GM12878 (cell line): ENCODE results near the gene TRMU. TPM values are rescaled to one million over a fixed set of nuclear protein-coding genes. Genes with fewer than 3 reads are reported as not detected.

Experiments used
- ATAC-seq: fragments of 200-7000 bp; cut with Tn5 transposase; 3 replicates; pipeline ENCODE4 v1.9.1; 2020; ENCODE audit warnings: mild to moderate bottlenecking, moderate library complexity
- BruUV-seq: library from RNA; stranded (reverse); fragments of 400-500 nt; replicated peaks from 2 replicates; lab custom pipeline; 2021; lab: Mats Ljungman, UMichigan
- CTCF ChIA-PET: fragments of 300-600 bp; sonication (Branson Sonifier 250); formaldehyde crosslinking; extraction: SDS; loops from one replicate; lab custom pipeline; 2021; ENCODE audit warnings: inconsistent platforms; lab: Yijun Ruan, JAX
- POLR2A ChIA-PET: fragments of 350-600 bp; formaldehyde crosslinking; extraction: SDS; loops from one replicate; lab custom pipeline; 2021; ENCODE audit warnings: inconsistent platforms; lab: Charles Lee
- RAD21 ChIA-PET: fragments of 300-600 bp; sonication (Branson Sonifier 250); formaldehyde crosslinking; loops from one replicate; lab custom pipeline; 2023; ENCODE audit warnings: antibody characterized with exemption; ENCODE audit not compliant: unreplicated experiment; lab: Charles Lee
- SMC1A ChIA-PET: fragments of 300-600 bp; sonication (Branson Sonifier 250); formaldehyde crosslinking; loops from one replicate; lab custom pipeline; 2023; ENCODE audit not compliant: unreplicated experiment, uncharacterized antibody; lab: Charles Lee
- DNase-seq: peaks from one replicate; pipeline ENCODE4 v3.0.0-alpha.2; 2011; ENCODE audit warnings: low read depth, low spot score
- FAIRE-seq: peaks from 3 replicates; lab custom pipeline; 2011; peaks lifted over from hg19 to GRCh38; lab: Jason Lieb, UNC
- H2AFZ ChIP-seq: 2 replicates; pipeline ENCODE4 v1.6.0; 2011; ENCODE audit warnings: low read depth, low read length, control low read depth; ENCODE audit not compliant: control insufficient read depth
- H3K27ac ChIP-seq: 2 replicates; pipeline ENCODE4 v1.5.1; 2011; ENCODE audit warnings: control low read depth; ENCODE audit not compliant: control insufficient read depth, insufficient read depth
- H3K27me3 ChIP-seq, 2 experiments: replicated peaks in 1 of 2; 2 replicates each; pipeline versions ENCODE4 v1.6.0 to v1.6.1; 2011; ENCODE audit warnings: low read length in 1 of 2; ENCODE audit not compliant: control insufficient read depth in 2 of 2, insufficient read depth in 2 of 2
- H3K36me3 ChIP-seq, 2 experiments: 2 replicates each; pipeline ENCODE4 v1.5.1; 2011; ENCODE audit warnings: low read length in 1 of 2; ENCODE audit not compliant: control insufficient read depth in 2 of 2, insufficient read depth in 2 of 2
- H3K4me1 ChIP-seq: 2 replicates; pipeline ENCODE4 v1.6.1; 2011; ENCODE audit warnings: mild to moderate bottlenecking, low read length, moderate library complexity, mixed read lengths; ENCODE audit not compliant: control insufficient read depth, insufficient read depth
- H3K4me2 ChIP-seq: 2 replicates; pipeline ENCODE4 v1.6.0; 2011; ENCODE audit warnings: control low read depth; ENCODE audit not compliant: control insufficient read depth, insufficient read depth
- H3K4me3 ChIP-seq: fragments of 200-600 bp; sonication (generic); 2 replicates; pipeline ENCODE4 v1.5.1; 2016
- H3K79me2 ChIP-seq: 2 replicates; pipeline ENCODE4 v1.6.0; 2011; ENCODE audit warnings: low read length; ENCODE audit not compliant: control insufficient read depth, insufficient read depth
- H3K9ac ChIP-seq: 2 replicates; pipeline ENCODE4 v1.8.0; 2011; ENCODE audit warnings: low read length, control low read depth, mixed read lengths; ENCODE audit not compliant: control insufficient read depth, insufficient read depth
- H3K9me3 ChIP-seq: replicated peaks from 3 replicates; pipeline ENCODE4 v1.5.1; 2011; ENCODE audit warnings: mild to moderate bottlenecking, low read length; ENCODE audit not compliant: control insufficient read depth, insufficient read depth
- H4K20me1 ChIP-seq: 2 replicates; pipeline ENCODE4 v1.6.0; 2011; ENCODE audit not compliant: control insufficient read depth, insufficient read depth
- ATF3 ChIP-seq: IDR thresholded peaks from 2 replicates; pipeline ENCODE4 v1.6.1; 2011; ENCODE audit warnings: low read depth, mild to moderate bottlenecking, low read length, moderate library complexity, borderline replicate concordance; ENCODE audit errors: extremely low read depth
- E2F4 ChIP-seq: IDR thresholded peaks from 2 replicates; pipeline ENCODE4 v1.6.1; 2012; ENCODE audit warnings: low read depth, low read length, improper control_type of control experiment
- E2F8 ChIP-seq: fragments of 450-650 bp; IDR thresholded peaks from 2 replicates; pipeline ENCODE4 v1.6.1; 2018; ENCODE audit warnings: mild to moderate bottlenecking, low read depth, moderate library complexity; ENCODE audit not compliant: partially characterized antibody
- IRF3 ChIP-seq: fragments of 450-650 bp; IDR thresholded peaks from 2 replicates; pipeline ENCODE4 v1.6.1; 2014; ENCODE audit warnings: mild to moderate bottlenecking
- IRF5 ChIP-seq: fragments of 450-650 bp; IDR thresholded peaks from 2 replicates; pipeline ENCODE4 v1.6.1; 2017; ENCODE audit warnings: borderline replicate concordance
- LARP7 ChIP-seq: fragments of 450-650 bp; IDR thresholded peaks from 2 replicates; pipeline ENCODE4 v1.6.1; 2017; ENCODE audit warnings: mild to moderate bottlenecking
- MEF2B ChIP-seq: fragments of 450-650 bp; IDR thresholded peaks from 2 replicates; pipeline ENCODE4 v1.6.1; 2018; ENCODE audit warnings: mild to moderate bottlenecking, moderate library complexity; ENCODE audit not compliant: partially characterized antibody, poor library complexity, severe bottlenecking
- POU2F2 ChIP-seq: IDR thresholded peaks from 3 replicates; pipeline ENCODE4 v1.6.1; 2011; ENCODE audit warnings: low read depth, mild to moderate bottlenecking, low read length, borderline replicate concordance
- RCOR1 ChIP-seq: conservative IDR thresholded peaks from 2 replicates; pipeline ENCODE4 v1.6.1; 2012; ENCODE audit warnings: low read depth, low read length, improper control_type of control experiment
- STAT3 ChIP-seq: IDR thresholded peaks from 2 replicates; pipeline ENCODE4 v1.6.1; 2011; ENCODE audit warnings: low read depth, low read length, improper control_type of control experiment
- ZNF384 ChIP-seq: IDR thresholded peaks from 2 replicates; pipeline ENCODE4 v1.6.1; 2012; ENCODE audit warnings: low read depth, mild to moderate bottlenecking, low read length, improper control_type of control experiment, borderline replicate concordance
- WGBS: methylation state at CpG from one replicate; pipeline ENCODE4 v1.1.6; 2016; ENCODE audit warnings: low lambda C conversion rate; ENCODE audit not compliant: insufficient replicate concordance, insufficient coverage; ENCODE audit errors: missing lambda C conversion rate; 5-methylcytosine and 5-hydroxymethylcytosine counted together
- in situ Hi-C: fragments of 300-500 bp; cut with MboI; formaldehyde crosslinking; loops from 9 replicates; pipeline ENCODE4 v1.14.3; 2018; ENCODE audit warnings: mixed read lengths
- intact Hi-C: fragments of 100-400 bp; cut with micrococcal nuclease; formaldehyde crosslinking; loops from one replicate; pipeline ENCODE4 v1.14.2; 2022; ENCODE audit not compliant: unreplicated experiment
- polyA plus RNA-seq, 11 experiments: library from polyadenylated mRNA; depleted of rRNA in 4 of 11; unstranded in 6 of 11; stranded (reverse) in 5 of 11; fragments of >200 nt; fragmentation: Nextera tagmentation in 4 of 11; fragmentation: Illumina TruSeq in 1 of 11; extraction: Ambion mirVana in 4 of 11; extraction: Trizol in 1 of 11; gene quantifications; 1 replicate in 1 of 11; 2 replicates in 10 of 11; pipeline versions ENCODE4 v1.2.1 to v1.2.3, GENCODE V29; 2011 to 2016; ENCODE audit warnings: inconsistent platforms in 2 of 11, missing spikeins in 2 of 11, low read depth in 1 of 11
- total RNA-seq, 4 experiments: library from RNA; depleted of rRNA in 3 of 4; stranded (reverse); fragments of >200 nt in 3 of 4; fragmentation: Illumina TruSeq in 1 of 4; extraction: Trizol in 1 of 4; gene quantifications; 2 replicates each; pipeline versions ENCODE4 v1.2.1 to v1.2.3, GENCODE V29; 2013 to 2021

The TRMU gene
- total and polyA plus RNA-seq, 10 of the 15 experiments (the other 5 are each of a cell fraction or from before 2014, with no cell fraction given): 3.5 to 57.0 (median 44.0) TPM

GRCh38 chr22:46359362-46359761 lies 23.8 kb downstream of the TRMU start (continued):
- TF ChIP-seq E2F4: no peak
- no peak for TF ChIP-seq MEF2B

- no peaks in the 10 kb centered on the region for H3K79me2 ChIP-seq
- H3K9ac ChIP-seq: no peak overlapping the region
- H3K36me3 ChIP-seq: peaks cover 9 to 16% of the 10 kb centered on the region in 2 experiments; a peak in 3 of 4 replicates
- FAIRE-seq: no peak
- intact Hi-C loops: no loop called here
- RAD21 ChIA-PET: no interaction called here
- SMC1A ChIA-PET: no interaction called here
- H2AFZ ChIP-seq: no peak overlapping the region
- POLR2A ChIA-PET: no interaction called here
- no peak overlapping the region for H3K4me2 ChIP-seq
- no peaks in the 10 kb centered on the region for H3K4me1 ChIP-seq
- no peak overlapping the region for H3K4me3 ChIP-seq
- DNase-seq: no peak
- WGBS: 47% methylated on average over 5 of the region's 5 CpGs
- CTCF ChIA-PET: no interaction called here
- no peaks in the 10 kb centered on the region for H3K27me3 ChIP-seq
- H3K9me3 ChIP-seq: no peaks in the 10 kb centered on the region
- no TSS peak for BruUV-seq
- ATAC-seq: no peak
- in situ Hi-C loops: no loop called here
- H3K27ac ChIP-seq: no peak overlapping the region
- no peaks in the 10 kb centered on the region for H4K20me1 ChIP-seq
- TF ChIP-seq LARP7 (no peak), POU2F2 (no peak), RCOR1 (no peak), ZNF384 (no peak), IRF5 (no peak), E2F8 (no peak), ATF3 (no peak), IRF3 (no peak), E2F4 (no peak), STAT3 (no peak)
These were observed 24.6 kb downstream of the TRMU start for GRCh38 chr22:46360097-46360496.
